HepG2 (cell line): Measurements from ENCODE around the gene CLEC16A. TPM values are rescaled to one million over a fixed set of nuclear protein-coding genes. Genes with fewer than 3 reads are reported as not detected.

Experiments used
- MAFF ChIP-seq: IDR thresholded peaks from 2 replicates; pipeline ENCODE4 v1.6.1; 2011; ENCODE audit warnings: low read depth, low read length, improper control_type of control experiment
- MTA1 ChIP-seq: sonication (generic); formaldehyde crosslinking; IDR thresholded peaks from 2 replicates; pipeline ENCODE4 v1.4.0; 2020; ENCODE audit warnings: missing genetic modification reagents, mild to moderate bottlenecking, borderline replicate concordance
- POLR2AphosphoS2 ChIP-seq: IDR thresholded peaks from 2 replicates; pipeline ENCODE4 v1.6.1; 2011; ENCODE audit warnings: low read depth, low read length, improper control_type of control experiment
- RCOR2 ChIP-seq: IDR thresholded peaks from 2 replicates; pipeline ENCODE4 v1.6.1; 2016; ENCODE audit warnings: missing biosample characterization, missing genetic modification reagents
- RXRA ChIP-seq: sonication (generic); formaldehyde crosslinking; IDR thresholded peaks from 2 replicates; pipeline ENCODE4 v1.5.1; 2020; ENCODE audit warnings: missing genetic modification reagents
- SNAPC2 ChIP-seq: sonication (generic); formaldehyde crosslinking; IDR thresholded peaks from 2 replicates; pipeline ENCODE4 v1.8.1; 2022; ENCODE audit warnings: mild to moderate bottlenecking, missing genetic modification reagents
- SP140L ChIP-seq: sonication (generic); formaldehyde crosslinking; IDR thresholded peaks from 2 replicates; pipeline ENCODE4 v1.4.0; 2020; ENCODE audit warnings: missing genetic modification reagents, borderline replicate concordance
- TOPORS ChIP-seq: sonication (generic); formaldehyde crosslinking; IDR thresholded peaks from 2 replicates; pipeline ENCODE4 v1.8.0; 2023; ENCODE audit warnings: mild to moderate bottlenecking, missing genetic modification reagents
- ZFP91 ChIP-seq: sonication (generic); formaldehyde crosslinking; IDR thresholded peaks from 2 replicates; pipeline ENCODE4 v1.9.0; 2022; ENCODE audit warnings: missing genetic modification reagents, mild to moderate bottlenecking, borderline replicate concordance
- ZMYM3 ChIP-seq: sonication (generic); formaldehyde crosslinking; IDR thresholded peaks from 2 replicates; pipeline ENCODE4 v1.5.1; 2020; ENCODE audit warnings: mild to moderate bottlenecking, missing genetic modification reagents
- ZNF281 ChIP-seq: sonication (generic); formaldehyde crosslinking; IDR thresholded peaks from 2 replicates; pipeline ENCODE4 v1.4.0; 2020; ENCODE audit warnings: missing genetic modification reagents, borderline replicate concordance
- ZNF572 ChIP-seq: sonication (generic); formaldehyde crosslinking; IDR thresholded peaks from 2 replicates; pipeline ENCODE4 v1.5.1; 2020; ENCODE audit warnings: mild to moderate bottlenecking, missing genetic modification reagents
- polyA plus RNA-seq, 8 experiments: library from polyadenylated mRNA; depleted of rRNA in 3 of 8; stranded (reverse) in 7 of 8; unstranded in 1 of 8; fragments of >200 nt; fragmentation: Illumina TruSeq in 4 of 8; extraction: Trizol in 4 of 8; gene quantifications; 2 replicates each; pipeline versions ENCODE4 v1.2.1 to v1.2.3, GENCODE V29; 2011 to 2016; ENCODE audit warnings: low read depth in 4 of 8, missing spikeins in 1 of 8, mixed read lengths in 1 of 8; ENCODE audit not compliant: insufficient read depth in 1 of 8
- total RNA-seq, 5 experiments: library from RNA; depleted of rRNA; stranded (reverse); fragments of >200 nt; fragmentation: Illumina TruSeq; extraction: Trizol; gene quantifications; 2 replicates each; pipeline ENCODE4 v1.2.3, GENCODE V29; 2016; ENCODE audit warnings: low read depth in 1 of 5
- TF ChIP-seq, protein P1 (sequence below): sonication (generic); formaldehyde crosslinking; IDR thresholded peaks from 2 replicates; pipeline ENCODE4 v1.4.0; 2020; ENCODE audit warnings: missing genetic modification reagents
- TF ChIP-seq, protein P2 (sequence below): sonication (generic); formaldehyde crosslinking; IDR thresholded peaks from 2 replicates; pipeline ENCODE4 v1.8.1; 2023; ENCODE audit warnings: mild to moderate bottlenecking, missing genetic modification reagents
- TF ChIP-seq, protein P3 (sequence below): sonication (generic); formaldehyde crosslinking; IDR thresholded peaks from 2 replicates; pipeline ENCODE4 v1.8.1; 2022; ENCODE audit warnings: low read depth, mild to moderate bottlenecking, missing genetic modification reagents

CLEC16A gene
- total and polyA plus RNA-seq, 2 of the 13 experiments (the other 11 are each of a cell fraction or from before 2014, with no cell fraction given) = 8.5 to 10.3 TPM

- TF ChIP-seq ZNF572 (no peak), TOPORS (CRISPR knock-in tag) (0 out of 2 replicates have a peak, but pooled peaks have one; percentile 37), SNAPC2 (CRISPR knock-in tag) (no peak), MTA1 (CRISPR knock-in tag) (no peak), MAFF (peak; percentile 49; the same call in 1 of the 2 replicates), RXRA (CRISPR knock-in tag) (peak; percentile 84; the same call in 1 of the 2 replicates), SP140L (CRISPR knock-in tag) (no peak), ZFP91 (CRISPR knock-in tag) (no peak), ZNF281 (CRISPR knock-in tag) (no peak), ZMYM3 (CRISPR knock-in tag) (peak; percentile 61; the same call in 1 of the 2 replicates), POLR2AphosphoS2 (no peak), RCOR2 (CRISPR knock-in tag) (peak; percentile 66; the same call in 1 of the 2 replicates)
- TF ChIP-seq, protein P1, sequence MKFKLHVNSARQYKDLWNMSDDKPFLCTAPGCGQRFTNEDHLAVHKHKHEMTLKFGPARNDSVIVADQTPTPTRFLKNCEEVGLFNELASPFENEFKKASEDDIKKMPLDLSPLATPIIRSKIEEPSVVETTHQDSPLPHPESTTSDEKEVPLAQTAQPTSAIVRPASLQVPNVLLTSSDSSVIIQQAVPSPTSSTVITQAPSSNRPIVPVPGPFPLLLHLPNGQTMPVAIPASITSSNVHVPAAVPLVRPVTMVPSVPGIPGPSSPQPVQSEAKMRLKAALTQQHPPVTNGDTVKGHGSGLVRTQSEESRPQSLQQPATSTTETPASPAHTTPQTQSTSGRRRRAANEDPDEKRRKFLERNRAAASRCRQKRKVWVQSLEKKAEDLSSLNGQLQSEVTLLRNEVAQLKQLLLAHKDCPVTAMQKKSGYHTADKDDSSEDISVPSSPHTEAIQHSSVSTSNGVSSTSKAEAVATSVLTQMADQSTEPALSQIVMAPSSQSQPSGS (CRISPR knock-in tag) = no peak
- TF ChIP-seq, protein P2, sequence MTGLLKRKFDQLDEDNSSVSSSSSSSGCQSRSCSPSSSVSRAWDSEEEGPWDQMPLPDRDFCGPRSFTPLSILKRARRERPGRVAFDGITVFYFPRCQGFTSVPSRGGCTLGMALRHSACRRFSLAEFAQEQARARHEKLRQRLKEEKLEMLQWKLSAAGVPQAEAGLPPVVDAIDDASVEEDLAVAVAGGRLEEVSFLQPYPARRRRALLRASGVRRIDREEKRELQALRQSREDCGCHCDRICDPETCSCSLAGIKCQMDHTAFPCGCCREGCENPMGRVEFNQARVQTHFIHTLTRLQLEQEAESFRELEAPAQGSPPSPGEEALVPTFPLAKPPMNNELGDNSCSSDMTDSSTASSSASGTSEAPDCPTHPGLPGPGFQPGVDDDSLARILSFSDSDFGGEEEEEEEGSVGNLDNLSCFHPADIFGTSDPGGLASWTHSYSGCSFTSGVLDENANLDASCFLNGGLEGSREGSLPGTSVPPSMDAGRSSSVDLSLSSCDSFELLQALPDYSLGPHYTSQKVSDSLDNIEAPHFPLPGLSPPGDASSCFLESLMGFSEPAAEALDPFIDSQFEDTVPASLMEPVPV = no peak
- TF ChIP-seq, protein P3, sequence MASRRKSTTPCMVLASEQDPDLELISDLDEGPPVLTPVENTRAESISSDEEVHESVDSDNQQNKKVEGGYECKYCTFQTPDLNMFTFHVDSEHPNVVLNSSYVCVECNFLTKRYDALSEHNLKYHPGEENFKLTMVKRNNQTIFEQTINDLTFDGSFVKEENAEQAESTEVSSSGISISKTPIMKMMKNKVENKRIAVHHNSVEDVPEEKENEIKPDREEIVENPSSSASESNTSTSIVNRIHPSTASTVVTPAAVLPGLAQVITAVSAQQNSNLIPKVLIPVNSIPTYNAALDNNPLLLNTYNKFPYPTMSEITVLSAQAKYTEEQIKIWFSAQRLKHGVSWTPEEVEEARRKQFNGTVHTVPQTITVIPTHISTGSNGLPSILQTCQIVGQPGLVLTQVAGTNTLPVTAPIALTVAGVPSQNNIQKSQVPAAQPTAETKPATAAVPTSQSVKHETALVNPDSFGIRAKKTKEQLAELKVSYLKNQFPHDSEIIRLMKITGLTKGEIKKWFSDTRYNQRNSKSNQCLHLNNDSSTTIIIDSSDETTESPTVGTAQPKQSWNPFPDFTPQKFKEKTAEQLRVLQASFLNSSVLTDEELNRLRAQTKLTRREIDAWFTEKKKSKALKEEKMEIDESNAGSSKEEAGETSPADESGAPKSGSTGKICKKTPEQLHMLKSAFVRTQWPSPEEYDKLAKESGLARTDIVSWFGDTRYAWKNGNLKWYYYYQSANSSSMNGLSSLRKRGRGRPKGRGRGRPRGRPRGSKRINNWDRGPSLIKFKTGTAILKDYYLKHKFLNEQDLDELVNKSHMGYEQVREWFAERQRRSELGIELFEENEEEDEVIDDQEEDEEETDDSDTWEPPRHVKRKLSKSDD (CRISPR knock-in tag) = no peak
Measured at GRCh38 chr16:10922328-10923145, 21.8 kb upstream of the CLEC16A start (continued).
